RWPE1 (cell line): Measurements from ENCODE around the gene TMEM144.

Source experiments
- CTCF ChIA-PET: fragments of 350-600 bp; sonication (Branson Sonifier 250); formaldehyde crosslinking; extraction: SDS; loops from one replicate; lab custom pipeline; 2021; lab: Yijun Ruan, JAX
- POLR2A ChIA-PET: fragments of 400-600 bp; formaldehyde crosslinking; extraction: SDS; loops from one replicate; lab custom pipeline; 2020; ENCODE audit warnings: antibody characterized with exemption; ENCODE audit not compliant: low non-redundant PET; lab: Yijun Ruan, JAX
- DNase-seq: peaks from one replicate; pipeline ENCODE4 v3.0.0; 2012; ENCODE audit warnings: low spot score
- H3K27ac ChIP-seq: fragments of 450-650 bp; 2 replicates; pipeline ENCODE4 v1.5.1; 2017
- TF ChIP-seq, protein P1 (sequence below): fragments of 450-650 bp; conservative IDR thresholded peaks from 2 replicates; pipeline ENCODE4 v1.5.1; 2017; ENCODE audit warnings: low read depth, mild to moderate bottlenecking

Gene TMEM144

DNA sequence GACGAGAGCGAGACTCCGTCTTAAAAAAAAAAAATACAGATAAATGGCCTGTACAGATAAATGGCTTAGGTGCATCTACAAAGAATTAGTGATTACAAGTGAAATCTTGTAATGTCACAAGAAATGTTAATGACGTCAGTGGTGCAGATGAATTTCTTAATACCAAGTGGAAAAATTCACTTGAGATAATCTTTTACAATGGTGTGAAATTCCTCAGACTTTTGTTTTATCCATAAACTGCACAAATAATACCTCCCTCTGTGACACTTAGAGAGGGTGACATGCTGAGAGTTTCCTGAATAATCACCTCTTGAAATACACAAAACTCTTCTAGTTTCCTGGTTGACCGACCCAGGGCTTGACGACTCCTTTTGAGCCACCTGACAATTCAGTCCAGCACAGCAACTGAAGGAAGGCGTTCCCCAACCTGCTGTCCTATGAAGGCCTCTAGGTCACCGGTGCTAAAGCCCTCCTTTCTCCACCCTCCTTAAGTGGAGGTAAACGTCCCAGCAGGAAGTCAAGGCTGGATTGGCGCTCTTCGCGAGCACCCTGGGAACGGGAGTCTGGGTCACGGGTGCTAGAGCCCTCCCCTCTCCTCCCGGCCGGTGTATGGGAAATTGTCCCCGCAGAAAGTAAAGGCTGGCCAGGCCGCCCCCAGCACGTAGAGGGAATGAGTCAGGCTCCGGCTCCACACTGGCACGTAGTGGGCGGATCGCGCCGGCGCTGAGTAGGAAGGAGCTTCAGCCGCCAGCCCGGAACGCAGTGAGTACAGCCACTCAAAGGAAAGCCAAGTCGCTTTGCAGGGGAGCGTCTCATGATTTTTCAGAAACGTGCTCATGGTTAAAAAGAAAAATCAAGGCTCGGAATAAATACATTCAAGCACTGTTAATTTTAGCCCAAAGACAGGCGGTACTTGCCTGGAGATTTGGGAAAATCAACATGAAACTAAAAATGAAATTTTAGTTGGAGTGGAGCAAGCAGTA is at the start of gene TMEM144:
Gene TMEM144, plus strand, starts transcription at position 662 of the 983 bp plus-strand sequence. CDS start 2,182 bp downstream, outside the sequence.
- TF ChIP-seq, protein P1, sequence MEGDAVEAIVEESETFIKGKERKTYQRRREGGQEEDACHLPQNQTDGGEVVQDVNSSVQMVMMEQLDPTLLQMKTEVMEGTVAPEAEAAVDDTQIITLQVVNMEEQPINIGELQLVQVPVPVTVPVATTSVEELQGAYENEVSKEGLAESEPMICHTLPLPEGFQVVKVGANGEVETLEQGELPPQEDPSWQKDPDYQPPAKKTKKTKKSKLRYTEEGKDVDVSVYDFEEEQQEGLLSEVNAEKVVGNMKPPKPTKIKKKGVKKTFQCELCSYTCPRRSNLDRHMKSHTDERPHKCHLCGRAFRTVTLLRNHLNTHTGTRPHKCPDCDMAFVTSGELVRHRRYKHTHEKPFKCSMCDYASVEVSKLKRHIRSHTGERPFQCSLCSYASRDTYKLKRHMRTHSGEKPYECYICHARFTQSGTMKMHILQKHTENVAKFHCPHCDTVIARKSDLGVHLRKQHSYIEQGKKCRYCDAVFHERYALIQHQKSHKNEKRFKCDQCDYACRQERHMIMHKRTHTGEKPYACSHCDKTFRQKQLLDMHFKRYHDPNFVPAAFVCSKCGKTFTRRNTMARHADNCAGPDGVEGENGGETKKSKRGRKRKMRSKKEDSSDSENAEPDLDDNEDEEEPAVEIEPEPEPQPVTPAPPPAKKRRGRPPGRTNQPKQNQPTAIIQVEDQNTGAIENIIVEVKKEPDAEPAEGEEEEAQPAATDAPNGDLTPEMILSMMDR: no peak
- ChIA-PET POLR2A (interaction anchor here (1.0 kb wide), 1 partner anchor 46 kb away, joined by 3 read pairs; no protein-coding TSS in a partner anchor), CTCF (no interaction called here)
- peak; percentile 85 for DNase-seq
- peak within 1 kb of the TSS; percentile 74 for H3K27ac ChIP-seq

DNA sequence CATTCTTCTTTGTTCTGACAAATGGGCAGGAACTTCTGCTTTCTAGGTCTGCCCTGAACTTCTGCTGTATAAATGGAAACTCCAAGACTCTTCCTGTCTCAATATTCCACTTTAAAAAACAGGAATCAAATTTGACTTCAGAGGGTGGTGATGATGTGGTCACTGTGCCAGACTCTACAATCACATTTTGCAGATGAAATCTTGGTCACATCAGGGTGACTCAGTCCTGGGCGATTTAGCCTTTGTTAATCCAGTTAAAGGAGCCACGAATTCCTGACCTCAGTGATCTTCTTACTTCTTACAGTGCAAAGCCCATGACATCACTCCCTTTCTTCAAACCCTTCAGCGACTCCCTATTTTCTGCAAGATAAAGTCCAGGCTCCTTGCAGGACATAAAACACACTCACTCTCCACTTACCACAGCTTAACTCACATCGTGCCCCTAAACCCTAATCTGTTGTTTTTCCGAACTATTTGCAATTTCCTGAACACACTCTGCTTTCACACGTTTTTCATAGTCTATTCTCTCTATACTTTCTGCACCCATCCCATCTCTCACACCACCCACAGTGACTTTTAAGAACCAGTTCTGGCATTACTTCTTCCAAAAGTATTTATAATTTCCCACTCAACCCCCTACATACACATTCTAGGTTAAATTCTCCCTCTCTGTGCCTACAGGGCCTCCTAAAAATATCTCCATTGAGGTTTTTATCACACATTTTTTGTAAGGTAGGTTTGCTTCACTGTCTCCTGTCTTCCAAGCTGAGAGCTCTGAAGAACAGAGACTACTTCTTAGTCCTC is 48.5 kb upstream of the TMEM144 start:
- TF ChIP-seq, protein P1: no peak
- ChIA-PET POLR2A (no interaction called here), CTCF (no interaction called here)
- DNase-seq: peak; percentile 3
- H3K27ac ChIP-seq: no peak overlapping the region

DNA sequence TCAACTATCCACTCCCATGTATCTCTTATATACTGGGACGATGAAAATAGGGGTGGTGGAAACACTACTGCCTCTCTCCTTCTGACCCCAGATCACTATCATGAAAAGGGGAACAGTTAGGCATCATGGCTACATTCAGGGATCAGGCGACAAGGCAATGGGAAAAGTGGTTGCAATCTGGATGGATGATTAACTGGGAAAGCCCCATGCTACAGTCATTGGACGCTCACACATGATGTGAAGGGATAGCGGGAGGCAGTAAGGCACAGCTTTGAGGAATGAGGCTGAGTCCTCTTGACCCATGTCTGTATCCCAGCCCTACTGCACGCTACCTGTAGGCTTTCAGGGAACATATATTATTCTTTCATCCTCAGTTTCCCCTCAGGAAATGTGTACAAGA is 47.7 kb upstream of the TMEM144 start:
- no peak overlapping the region for H3K27ac ChIP-seq
- CTCF ChIA-PET: no interaction called here
- POLR2A ChIA-PET: no interaction called here
- DNase-seq: no peak
- TF ChIP-seq, protein P1: no peak

DNA sequence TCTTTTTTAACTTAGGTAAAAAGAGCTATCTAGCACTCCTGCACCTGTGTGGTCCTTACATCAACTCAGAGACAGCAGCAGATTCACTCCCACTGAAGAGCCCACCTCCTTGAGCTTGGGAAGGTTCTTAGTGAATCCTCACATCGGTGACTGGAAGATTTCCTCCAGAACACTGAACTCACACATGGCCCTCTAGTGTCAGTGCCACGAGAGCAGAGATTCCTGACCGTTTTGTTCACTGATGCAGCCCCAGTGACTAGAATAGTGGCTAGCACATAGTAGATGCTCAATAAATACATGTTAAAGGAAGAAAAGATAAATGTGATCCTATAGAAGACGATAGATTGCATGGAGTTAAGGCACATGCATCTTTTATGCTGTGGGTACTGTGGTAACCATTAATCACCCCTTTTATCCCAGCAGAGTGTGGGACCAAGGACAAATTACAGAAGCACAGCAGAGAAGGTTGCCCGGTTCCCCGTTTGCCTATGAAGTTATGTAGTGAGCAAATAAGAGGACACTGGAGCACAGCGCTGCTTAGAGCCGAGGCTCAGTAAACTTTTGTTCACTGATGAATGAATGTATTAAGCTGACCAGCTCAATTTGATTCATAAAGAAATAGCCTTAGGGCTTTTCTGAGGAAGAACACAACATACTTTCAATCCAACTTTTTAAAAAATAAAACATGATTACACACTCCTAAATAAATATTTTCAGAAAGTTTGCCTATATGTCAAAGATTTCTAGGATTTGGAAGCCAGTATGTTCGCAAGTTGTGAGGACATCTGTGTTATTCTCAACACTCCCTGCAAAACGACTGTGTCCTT is 46.1 kb upstream of the TMEM144 start:
- no peak overlapping the region for H3K27ac ChIP-seq
- ChIA-PET CTCF (no interaction called here), POLR2A (no interaction called here)
- no peak for DNase-seq
- TF ChIP-seq, protein P1: no peak

DNA sequence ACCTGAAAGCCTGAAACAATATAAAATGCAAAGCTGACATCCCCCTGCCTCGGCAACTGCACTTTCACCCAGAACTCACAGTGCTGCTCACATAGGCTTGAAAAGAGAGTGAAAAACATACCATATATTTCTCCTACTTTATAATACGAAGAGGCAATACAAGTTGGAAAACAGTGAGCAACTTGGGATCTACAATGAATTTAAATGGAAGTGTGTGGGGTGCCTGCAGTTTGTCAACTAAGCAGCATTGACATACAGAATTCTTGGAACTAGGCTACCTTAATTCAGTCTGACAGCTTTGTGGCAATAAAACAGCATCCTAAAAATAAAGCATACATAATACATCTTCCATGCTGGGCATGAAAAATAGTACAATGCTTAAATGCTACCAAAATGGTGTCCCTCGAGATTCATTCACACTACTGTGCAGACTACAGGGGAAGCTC is 45.5 kb upstream of the TMEM144 start:
- CTCF ChIA-PET: no interaction called here
- DNase-seq: no peak

More for the DNA sequence above, 45.5 kb upstream of the TMEM144 start:
- H3K27ac ChIP-seq: no peak overlapping the region
- TF ChIP-seq, protein P1: no peak
- POLR2A ChIA-PET: no interaction called here
